Endodermal cell (in vitro differentiated cells): Measurements from ENCODE around the gene SLC6A1. TPM values are rescaled to one million over a fixed set of nuclear protein-coding genes. Genes with fewer than 3 reads are reported as not detected.

Experiments
- DNase-seq: peaks from one replicate; pipeline ENCODE4 v3.0.0-alpha.2; 2017
- H3K27ac ChIP-seq: 2 replicates; pipeline ENCODE4 v1.5.1; 2013; ENCODE audit warnings: mild to moderate bottlenecking, low read depth, low read length, moderate library complexity
- H3K27me3 ChIP-seq: 2 replicates; pipeline ENCODE4 v1.6.1; 2013; ENCODE audit warnings: mild to moderate bottlenecking, low read length, moderate library complexity; ENCODE audit not compliant: insufficient read depth, control insufficient read depth, poor library complexity, severe bottlenecking
- H3K36me3 ChIP-seq: 2 replicates; pipeline ENCODE4 v1.7.0; 2013; ENCODE audit warnings: mild to moderate bottlenecking, low read length, moderate library complexity; ENCODE audit not compliant: control insufficient read depth, insufficient read depth
- H3K4me1 ChIP-seq: one replicate; pipeline ENCODE4 v1.7.0; 2013; ENCODE audit warnings: low read length; ENCODE audit not compliant: control insufficient read depth, insufficient read depth
- H3K4me3 ChIP-seq: 2 replicates; pipeline ENCODE4 v1.5.1; 2013; ENCODE audit warnings: mild to moderate bottlenecking, low read length, moderate library complexity
- H3K9ac ChIP-seq: 2 replicates; pipeline ENCODE4 v1.6.1; 2013; ENCODE audit warnings: mild to moderate bottlenecking, low read length, moderate library complexity; ENCODE audit not compliant: poor library complexity, severe bottlenecking; ENCODE audit errors: extremely low read depth
- H3K9me3 ChIP-seq: 2 replicates; pipeline ENCODE4 v1.6.1; 2013; ENCODE audit warnings: mild to moderate bottlenecking, low read length, moderate library complexity; ENCODE audit not compliant: control insufficient read depth
- H3K27ac Mint-ChIP-seq: 2 replicates; pipeline ENCODE4 v1.8.0; 2020; ENCODE audit warnings: mixed read lengths
- H3K27me3 Mint-ChIP-seq: 2 replicates; pipeline ENCODE4 v1.8.0; 2021; ENCODE audit warnings: mild to moderate bottlenecking, mixed read lengths; ENCODE audit not compliant: insufficient read depth
- H3K36me3 Mint-ChIP-seq: 2 replicates; pipeline ENCODE4 v1.8.0; 2020; ENCODE audit warnings: low read depth, mixed read lengths
- H3K4me1 Mint-ChIP-seq: 2 replicates; pipeline ENCODE4 v1.8.0; 2020; ENCODE audit warnings: mixed read lengths
- H3K4me3 Mint-ChIP-seq: 2 replicates; pipeline ENCODE4 v1.8.0; 2020; ENCODE audit warnings: mild to moderate bottlenecking, moderate library complexity, mixed read lengths
- H3K9me3 Mint-ChIP-seq: 2 replicates; pipeline ENCODE4 v1.8.0; 2020; ENCODE audit warnings: mild to moderate bottlenecking, mixed read lengths
- WGBS, 2 experiments: methylation state at CpG; one replicate each; pipeline versions ENCODE4 v1.1.5 to v1.1.7; 2013; ENCODE audit warnings: missing lambda C conversion rate in 2 of 2, mixed read lengths in 1 of 2; ENCODE audit not compliant: insufficient coverage in 1 of 2, insufficient read length in 1 of 2; 5-methylcytosine and 5-hydroxymethylcytosine counted together
- total RNA-seq, 2 donors: library from RNA; stranded (reverse); fragmentation: NEBNext Ultra II Directional in 1 of 2; extraction: Animal tissue kit (Norgen Biotek cat#: 25700) in 1 of 2; gene quantifications; 2 replicates in 1 of 2; 3 replicates in 1 of 2; pipeline ENCODE4 v1.2.1, GENCODE V29; 2021
- TF ChIP-seq, protein P1 (sequence below): fragments of 200-600 bp; sonication (generic); conservative IDR thresholded peaks from 2 replicates; pipeline ENCODE4 v1.5.0; 2021; ENCODE audit warnings: antibody characterized with exemption, mild to moderate bottlenecking

The SLC6A1 gene
- total RNA-seq, 2 donors from 2014 or later: 0.42 to 3.6 TPM

- 83 to 88% methylated on average over 3 to 5 of the region's 5 CpGs for WGBS, 2 experiments
- no peak overlapping the region for H3K4me3 ChIP-seq
- Mint-ChIP-seq H3K4me3 (no peak overlapping the region), H3K27me3 (peaks cover 57% of the 10 kb centered on the region), H3K36me3 (no peaks in the 10 kb centered on the region), H3K27ac (no peak overlapping the region), H3K9me3 (no peaks in the 10 kb centered on the region), H3K4me1 (peaks cover 4% of the 10 kb centered on the region)
- H3K9ac ChIP-seq: no peak overlapping the region
- no peak for DNase-seq
- no peaks in the 10 kb centered on the region for H3K4me1 ChIP-seq
- peaks cover 62% of the 10 kb centered on the region for H3K27me3 ChIP-seq
- no peaks in the 10 kb centered on the region for H3K36me3 ChIP-seq
- H3K9me3 ChIP-seq: no peaks in the 10 kb centered on the region
- H3K27ac ChIP-seq: no peak overlapping the region
- TF ChIP-seq, protein P1, sequence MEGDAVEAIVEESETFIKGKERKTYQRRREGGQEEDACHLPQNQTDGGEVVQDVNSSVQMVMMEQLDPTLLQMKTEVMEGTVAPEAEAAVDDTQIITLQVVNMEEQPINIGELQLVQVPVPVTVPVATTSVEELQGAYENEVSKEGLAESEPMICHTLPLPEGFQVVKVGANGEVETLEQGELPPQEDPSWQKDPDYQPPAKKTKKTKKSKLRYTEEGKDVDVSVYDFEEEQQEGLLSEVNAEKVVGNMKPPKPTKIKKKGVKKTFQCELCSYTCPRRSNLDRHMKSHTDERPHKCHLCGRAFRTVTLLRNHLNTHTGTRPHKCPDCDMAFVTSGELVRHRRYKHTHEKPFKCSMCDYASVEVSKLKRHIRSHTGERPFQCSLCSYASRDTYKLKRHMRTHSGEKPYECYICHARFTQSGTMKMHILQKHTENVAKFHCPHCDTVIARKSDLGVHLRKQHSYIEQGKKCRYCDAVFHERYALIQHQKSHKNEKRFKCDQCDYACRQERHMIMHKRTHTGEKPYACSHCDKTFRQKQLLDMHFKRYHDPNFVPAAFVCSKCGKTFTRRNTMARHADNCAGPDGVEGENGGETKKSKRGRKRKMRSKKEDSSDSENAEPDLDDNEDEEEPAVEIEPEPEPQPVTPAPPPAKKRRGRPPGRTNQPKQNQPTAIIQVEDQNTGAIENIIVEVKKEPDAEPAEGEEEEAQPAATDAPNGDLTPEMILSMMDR: no peak
These were observed 3.9 kb downstream of the SLC6A1 start for GRCh38 chr3:10996345-10997013.

DNA sequence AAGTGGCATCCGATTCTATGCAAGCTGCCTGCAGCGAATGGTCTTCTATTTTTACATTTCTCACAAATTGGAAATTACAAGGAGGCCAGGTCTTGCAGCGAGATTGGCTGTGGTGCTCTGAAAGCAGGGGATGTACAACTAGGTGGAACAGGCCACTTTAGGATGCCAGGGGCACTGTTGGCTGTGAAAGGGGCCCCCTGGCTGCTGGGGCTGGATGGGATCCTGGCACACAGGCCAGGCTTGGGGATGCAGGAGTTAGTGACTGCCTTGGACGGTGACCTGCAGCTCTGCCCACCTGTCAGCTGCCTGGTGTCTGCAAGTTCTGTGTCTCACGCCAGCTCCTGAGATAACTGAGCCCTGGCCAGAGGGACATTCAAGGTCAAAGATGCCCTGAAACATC is 4.6 kb downstream of the SLC6A1 start:
- Histone ChIP-seq H3K9ac (no peak overlapping the region), H3K36me3 (no peaks in the 10 kb centered on the region), H3K4me3 (no peak overlapping the region), H3K27me3 (peaks cover 62% of the 10 kb centered on the region), H3K4me1 (no peaks in the 10 kb centered on the region), H3K9me3 (no peaks in the 10 kb centered on the region), H3K27ac (no peak overlapping the region)
- no peak overlapping the region for H3K27ac Mint-ChIP-seq
- peaks cover 2% of the 10 kb centered on the region for H3K4me1 Mint-ChIP-seq
- WGBS, 2 experiments: 91 to 92% methylated on average over 2 to 5 of the region's 5 CpGs
- no peaks in the 10 kb centered on the region for H3K9me3 Mint-ChIP-seq
- H3K36me3 Mint-ChIP-seq: no peaks in the 10 kb centered on the region
- DNase-seq: no peak
- H3K4me3 Mint-ChIP-seq: no peak overlapping the region
- peaks cover 54% of the 10 kb centered on the region for H3K27me3 Mint-ChIP-seq
- TF ChIP-seq, protein P1: no peak

DNA sequence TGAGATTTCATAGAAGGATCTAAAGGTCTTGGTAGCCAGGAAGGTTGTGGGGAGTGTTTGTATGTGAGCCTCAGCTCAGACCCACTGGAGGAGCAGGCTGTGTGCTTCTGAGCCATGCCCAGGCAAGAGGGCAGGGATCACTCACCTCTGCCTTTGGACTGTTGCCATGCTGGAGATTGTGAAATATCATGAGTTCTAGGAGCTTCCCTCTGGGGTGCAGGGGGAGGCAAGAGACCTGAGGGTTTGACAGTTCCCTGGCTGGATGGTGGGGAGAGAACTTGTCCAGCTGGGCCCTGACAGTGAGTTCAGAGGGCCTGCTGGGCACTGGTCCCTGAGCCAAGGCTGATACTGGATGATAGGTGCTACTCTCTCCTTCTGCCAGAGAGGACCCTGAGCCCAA is 6.0 kb downstream of the SLC6A1 start:
- Histone ChIP-seq H3K27ac (no peak overlapping the region), H3K4me1 (no peaks in the 10 kb centered on the region), H3K36me3 (no peaks in the 10 kb centered on the region), H3K27me3 (peaks cover 53% of the 10 kb centered on the region), H3K9me3 (no peaks in the 10 kb centered on the region), H3K9ac (no peak overlapping the region), H3K4me3 (no peak overlapping the region)
- H3K4me3 Mint-ChIP-seq: no peak overlapping the region
- peaks cover 5% of the 10 kb centered on the region for H3K4me1 Mint-ChIP-seq
- H3K9me3 Mint-ChIP-seq: no peaks in the 10 kb centered on the region
- H3K27me3 Mint-ChIP-seq: peaks cover 49% of the 10 kb centered on the region
- TF ChIP-seq, protein P1: no peak
- no peak for DNase-seq
- H3K36me3 Mint-ChIP-seq: no peaks in the 10 kb centered on the region
- H3K27ac Mint-ChIP-seq: no peak overlapping the region
